HEK293 (cell line): ENCODE measurements around the gene RLN3.

Experiments used
- CTCF ChIA-PET: fragments of 350-600 bp; formaldehyde crosslinking; extraction: SDS; loops from one replicate; lab custom pipeline; 2021; ENCODE audit warnings: antibody characterized with exemption; lab: Yijun Ruan, JAX
- POLR2A ChIA-PET: fragments of 300-600 bp; formaldehyde crosslinking; extraction: SDS; loops from one replicate; lab custom pipeline; 2020; ENCODE audit warnings: antibody characterized with exemption, inconsistent platforms; lab: Yijun Ruan, JAX
- H3K27ac ChIP-seq: fragments of 200-500 bp; sonication (Bioruptor generic); 2 replicates; pipeline ENCODE4 v1.5.1; 2014; ENCODE audit warnings: low read depth, low read length, control low read depth, inconsistent platforms; ENCODE audit errors: extremely low read depth
- H3K36me3 ChIP-seq, 2 experiments: fragments of 200-500 bp in 1 of 2; sonication (Bioruptor generic) in 1 of 2; 1 replicate in 1 of 2; 2 replicates in 1 of 2; pipeline ENCODE4 v1.5.1; 2014 to 2017; ENCODE audit warnings: inconsistent platforms in 2 of 2, low read length in 2 of 2; ENCODE audit not compliant: control insufficient read depth in 2 of 2, insufficient read depth in 1 of 2
- H3K4me1 ChIP-seq: fragments of 200-500 bp; sonication (Bioruptor generic); 2 replicates; pipeline ENCODE4 v1.5.1; 2014; ENCODE audit warnings: mild to moderate bottlenecking, low read length, inconsistent platforms; ENCODE audit not compliant: control insufficient read depth, insufficient read depth
- H3K4me3 ChIP-seq: 2 replicates; pipeline ENCODE4 v1.5.1; 2011; ENCODE audit warnings: low read depth, mild to moderate bottlenecking, control low read depth, low read length, moderate library complexity
- H3K9me3 ChIP-seq: fragments of 200-500 bp; sonication (Bioruptor generic); 2 replicates; pipeline ENCODE4 v1.5.1; 2014; ENCODE audit warnings: low read depth, low read length, inconsistent platforms; ENCODE audit not compliant: control insufficient read depth, insufficient read depth
- KLF1 ChIP-seq: fragments of 450-650 bp; formaldehyde crosslinking; IDR thresholded peaks from 2 replicates; pipeline ENCODE4 v1.5.1; 2016; ENCODE audit warnings: missing biosample characterization, missing genetic modification characterization
- OVOL3 ChIP-seq: fragments of 450-650 bp; formaldehyde crosslinking; IDR thresholded peaks from 2 replicates; pipeline ENCODE4 v1.5.1; 2016; ENCODE audit warnings: missing biosample characterization, missing genetic modification characterization
- ZNF10 ChIP-seq: fragments of 450-650 bp; formaldehyde crosslinking; IDR thresholded peaks from 2 replicates; pipeline ENCODE4 v1.5.1; 2017; ENCODE audit warnings: missing biosample characterization, missing genetic modification characterization
- ZNF140 ChIP-seq: fragments of 450-650 bp; formaldehyde crosslinking; IDR thresholded peaks from 2 replicates; pipeline ENCODE4 v1.5.1; 2016; ENCODE audit warnings: missing biosample characterization, missing genetic modification characterization
- ZNF416 ChIP-seq: fragments of 450-650 bp; formaldehyde crosslinking; IDR thresholded peaks from 2 replicates; pipeline ENCODE4 v1.5.1; 2016; ENCODE audit warnings: missing biosample characterization, missing genetic modification characterization
- ZNF571 ChIP-seq: fragments of 450-650 bp; formaldehyde crosslinking; IDR thresholded peaks from 2 replicates; pipeline ENCODE4 v1.5.0; 2017; ENCODE audit warnings: missing biosample characterization, missing genetic modification characterization
- ZNF658 ChIP-seq: fragments of 450-650 bp; formaldehyde crosslinking; IDR thresholded peaks from 2 replicates; pipeline ENCODE4; 2016; ENCODE audit warnings: missing biosample characterization, missing genetic modification characterization
- ZNF670 ChIP-seq: fragments of 450-650 bp; formaldehyde crosslinking; IDR thresholded peaks from 2 replicates; pipeline ENCODE4 v1.5.1; 2016; ENCODE audit warnings: missing biosample characterization, missing genetic modification characterization, low read depth
- ZNF830 ChIP-seq: fragments of 450-650 bp; IDR thresholded peaks from 2 replicates; pipeline ENCODE4 v1.5.0; 2018; ENCODE audit warnings: missing biosample characterization, missing genetic modification characterization, low read depth, mild to moderate bottlenecking, moderate library complexity
- TF ChIP-seq, protein P1 (sequence below): fragments of 450-650 bp; formaldehyde crosslinking; IDR thresholded peaks from 2 replicates; pipeline ENCODE4 v1.5.1; 2016; ENCODE audit warnings: missing biosample characterization, missing genetic modification characterization
- TF ChIP-seq, protein P2 (sequence below): fragments of 450-650 bp; IDR thresholded peaks from 2 replicates; pipeline ENCODE4 v1.5.1; 2018; ENCODE audit warnings: missing biosample characterization, missing genetic modification characterization
- TF ChIP-seq, protein P3 (sequence below): IDR thresholded peaks from 2 replicates; pipeline ENCODE4 v1.6.1; 2011; ENCODE audit warnings: mild to moderate bottlenecking, low read depth, low read length, borderline replicate concordance
- TF ChIP-seq, protein P4 (sequence below): fragments of 450-650 bp; formaldehyde crosslinking; IDR thresholded peaks from 2 replicates; pipeline ENCODE4 v1.5.1; 2016; ENCODE audit warnings: missing biosample characterization, missing genetic modification characterization

RLN3 gene

DNA sequence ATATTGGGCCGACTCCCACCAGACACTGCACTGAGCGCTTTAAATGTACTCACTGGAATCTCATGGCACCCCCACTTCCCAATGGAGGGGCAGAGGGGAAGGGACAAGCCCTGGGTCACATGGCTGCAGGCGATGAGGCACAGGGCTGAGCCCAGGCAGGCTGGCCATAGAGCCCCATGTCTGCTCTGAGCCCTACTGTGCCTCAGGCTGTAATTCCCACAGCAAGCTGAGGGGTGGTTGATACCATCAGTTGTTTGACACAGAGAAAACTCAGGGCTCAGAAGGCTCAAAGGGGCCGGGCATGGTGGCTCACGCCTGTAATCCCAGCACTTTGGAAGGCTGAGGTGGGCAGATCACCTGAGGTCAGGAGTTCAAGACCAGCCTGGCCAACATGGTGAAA lies 46.9 kb upstream of the RLN3 start:
- ChIA-PET CTCF (no interaction called here), POLR2A (interaction anchor here (0.5 to 0.9 kb wide), 2 partner anchors 24 to 70 kb away, joined by 3 read pairs; no protein-coding TSS in a partner anchor)
- Histone ChIP-seq H3K4me3 (no peak overlapping the region), H3K27ac (no peak overlapping the region), H3K4me1 (no peaks in the 10 kb centered on the region; the same call in 1 of the 2 replicates), H3K9me3 (no peaks in the 10 kb centered on the region), H3K36me3 (peaks cover 7 to 48% of the 10 kb centered on the region in 2 experiments; a peak in 2 of 3 replicates)
- TF ChIP-seq, protein P1, sequence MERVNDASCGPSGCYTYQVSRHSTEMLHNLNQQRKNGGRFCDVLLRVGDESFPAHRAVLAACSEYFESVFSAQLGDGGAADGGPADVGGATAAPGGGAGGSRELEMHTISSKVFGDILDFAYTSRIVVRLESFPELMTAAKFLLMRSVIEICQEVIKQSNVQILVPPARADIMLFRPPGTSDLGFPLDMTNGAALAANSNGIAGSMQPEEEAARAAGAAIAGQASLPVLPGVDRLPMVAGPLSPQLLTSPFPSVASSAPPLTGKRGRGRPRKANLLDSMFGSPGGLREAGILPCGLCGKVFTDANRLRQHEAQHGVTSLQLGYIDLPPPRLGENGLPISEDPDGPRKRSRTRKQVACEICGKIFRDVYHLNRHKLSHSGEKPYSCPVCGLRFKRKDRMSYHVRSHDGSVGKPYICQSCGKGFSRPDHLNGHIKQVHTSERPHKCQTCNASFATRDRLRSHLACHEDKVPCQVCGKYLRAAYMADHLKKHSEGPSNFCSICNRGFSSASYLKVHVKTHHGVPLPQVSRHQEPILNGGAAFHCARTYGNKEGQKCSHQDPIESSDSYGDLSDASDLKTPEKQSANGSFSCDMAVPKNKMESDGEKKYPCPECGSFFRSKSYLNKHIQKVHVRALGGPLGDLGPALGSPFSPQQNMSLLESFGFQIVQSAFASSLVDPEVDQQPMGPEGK (tag by site-specific recombination): no peak
- TF ChIP-seq ZNF571 (tag by site-specific recombination) (no peak), ZNF140 (tag by site-specific recombination) (no peak), ZNF670 (tag by site-specific recombination) (no peak)
- TF ChIP-seq, protein P2, sequence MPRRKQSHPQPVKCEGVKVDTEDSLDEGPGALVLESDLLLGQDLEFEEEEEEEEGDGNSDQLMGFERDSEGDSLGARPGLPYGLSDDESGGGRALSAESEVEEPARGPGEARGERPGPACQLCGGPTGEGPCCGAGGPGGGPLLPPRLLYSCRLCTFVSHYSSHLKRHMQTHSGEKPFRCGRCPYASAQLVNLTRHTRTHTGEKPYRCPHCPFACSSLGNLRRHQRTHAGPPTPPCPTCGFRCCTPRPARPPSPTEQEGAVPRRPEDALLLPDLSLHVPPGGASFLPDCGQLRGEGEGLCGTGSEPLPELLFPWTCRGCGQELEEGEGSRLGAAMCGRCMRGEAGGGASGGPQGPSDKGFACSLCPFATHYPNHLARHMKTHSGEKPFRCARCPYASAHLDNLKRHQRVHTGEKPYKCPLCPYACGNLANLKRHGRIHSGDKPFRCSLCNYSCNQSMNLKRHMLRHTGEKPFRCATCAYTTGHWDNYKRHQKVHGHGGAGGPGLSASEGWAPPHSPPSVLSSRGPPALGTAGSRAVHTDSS (tag by site-specific recombination): no peak

- POLR2A ChIA-PET: interaction anchor here (0.9 kb wide), 1 partner anchor 25 kb away, joined by 3 read pairs; no protein-coding TSS in a partner anchor
Observed at GRCh38 chr19:13981467-13981866, 46.5 kb upstream of the RLN3 start.

DNA sequence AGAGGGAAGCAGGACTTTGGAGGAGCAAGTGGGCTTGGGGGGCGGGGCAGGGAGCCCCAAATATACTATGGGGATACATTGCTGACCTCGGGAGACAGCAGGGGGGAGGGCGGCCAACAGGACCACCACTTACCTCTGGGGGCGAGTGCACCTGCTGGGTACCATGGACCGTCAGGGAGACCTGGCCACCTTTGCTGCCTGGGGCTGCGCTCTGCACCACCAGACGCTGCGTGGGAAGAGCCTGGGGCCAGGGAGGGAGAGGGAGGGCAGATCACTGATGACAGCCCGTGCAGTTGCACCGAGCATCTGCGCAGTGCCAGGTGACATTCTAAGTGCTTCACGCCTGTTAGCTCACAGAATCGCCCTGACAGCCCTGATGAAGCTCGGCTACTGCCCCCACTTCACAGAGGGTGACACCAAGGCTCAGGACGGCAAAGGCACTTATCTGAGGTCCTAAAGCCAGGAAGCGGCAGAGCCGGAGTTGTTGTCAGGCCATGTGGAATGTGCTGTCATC lies 45.9 kb upstream of the RLN3 start:
- TF ChIP-seq KLF1 (no peak), OVOL3 (tag by site-specific recombination) (no peak), ZNF416 (tag by site-specific recombination) (no peak), ZNF658 (tag by site-specific recombination) (no peak), ZNF830 (tag by site-specific recombination) (no peak)
- TF ChIP-seq, protein P3, sequence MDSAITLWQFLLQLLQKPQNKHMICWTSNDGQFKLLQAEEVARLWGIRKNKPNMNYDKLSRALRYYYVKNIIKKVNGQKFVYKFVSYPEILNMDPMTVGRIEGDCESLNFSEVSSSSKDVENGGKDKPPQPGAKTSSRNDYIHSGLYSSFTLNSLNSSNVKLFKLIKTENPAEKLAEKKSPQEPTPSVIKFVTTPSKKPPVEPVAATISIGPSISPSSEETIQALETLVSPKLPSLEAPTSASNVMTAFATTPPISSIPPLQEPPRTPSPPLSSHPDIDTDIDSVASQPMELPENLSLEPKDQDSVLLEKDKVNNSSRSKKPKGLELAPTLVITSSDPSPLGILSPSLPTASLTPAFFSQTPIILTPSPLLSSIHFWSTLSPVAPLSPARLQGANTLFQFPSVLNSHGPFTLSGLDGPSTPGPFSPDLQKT: no peak
- TF ChIP-seq, protein P1 (tag by site-specific recombination): no peak
- POLR2A ChIA-PET: no interaction called here
- peaks cover 8% of the 10 kb centered on the region for H3K4me1 ChIP-seq
- H3K9me3 ChIP-seq: no peaks in the 10 kb centered on the region
- CTCF ChIA-PET: interaction anchor here (0.7 kb wide), 1 partner anchor 69 kb away, joined by 3 read pairs; no protein-coding TSS in a partner anchor
- H3K36me3 ChIP-seq: peaks cover under 1 to 41% of the 10 kb centered on the region in 2 experiments; a peak in 2 of 3 replicates
- no peak overlapping the region for H3K27ac ChIP-seq
- no peak overlapping the region for H3K4me3 ChIP-seq

More at GRCh38 chr19:13981467-13981866, 46.5 kb upstream of the RLN3 start:
- no peak overlapping the region for H3K27ac ChIP-seq
- peaks cover 6 to 43% of the 10 kb centered on the region in 2 experiments; a peak in 2 of 3 replicates for H3K36me3 ChIP-seq
- CTCF ChIA-PET: interaction anchor here (0.7 kb wide), 1 partner anchor 70 kb away, joined by 3 read pairs; no protein-coding TSS in a partner anchor
- no peaks in the 10 kb centered on the region for H3K9me3 ChIP-seq
- no peak overlapping the region for H3K4me3 ChIP-seq
- TF ChIP-seq, protein P4, sequence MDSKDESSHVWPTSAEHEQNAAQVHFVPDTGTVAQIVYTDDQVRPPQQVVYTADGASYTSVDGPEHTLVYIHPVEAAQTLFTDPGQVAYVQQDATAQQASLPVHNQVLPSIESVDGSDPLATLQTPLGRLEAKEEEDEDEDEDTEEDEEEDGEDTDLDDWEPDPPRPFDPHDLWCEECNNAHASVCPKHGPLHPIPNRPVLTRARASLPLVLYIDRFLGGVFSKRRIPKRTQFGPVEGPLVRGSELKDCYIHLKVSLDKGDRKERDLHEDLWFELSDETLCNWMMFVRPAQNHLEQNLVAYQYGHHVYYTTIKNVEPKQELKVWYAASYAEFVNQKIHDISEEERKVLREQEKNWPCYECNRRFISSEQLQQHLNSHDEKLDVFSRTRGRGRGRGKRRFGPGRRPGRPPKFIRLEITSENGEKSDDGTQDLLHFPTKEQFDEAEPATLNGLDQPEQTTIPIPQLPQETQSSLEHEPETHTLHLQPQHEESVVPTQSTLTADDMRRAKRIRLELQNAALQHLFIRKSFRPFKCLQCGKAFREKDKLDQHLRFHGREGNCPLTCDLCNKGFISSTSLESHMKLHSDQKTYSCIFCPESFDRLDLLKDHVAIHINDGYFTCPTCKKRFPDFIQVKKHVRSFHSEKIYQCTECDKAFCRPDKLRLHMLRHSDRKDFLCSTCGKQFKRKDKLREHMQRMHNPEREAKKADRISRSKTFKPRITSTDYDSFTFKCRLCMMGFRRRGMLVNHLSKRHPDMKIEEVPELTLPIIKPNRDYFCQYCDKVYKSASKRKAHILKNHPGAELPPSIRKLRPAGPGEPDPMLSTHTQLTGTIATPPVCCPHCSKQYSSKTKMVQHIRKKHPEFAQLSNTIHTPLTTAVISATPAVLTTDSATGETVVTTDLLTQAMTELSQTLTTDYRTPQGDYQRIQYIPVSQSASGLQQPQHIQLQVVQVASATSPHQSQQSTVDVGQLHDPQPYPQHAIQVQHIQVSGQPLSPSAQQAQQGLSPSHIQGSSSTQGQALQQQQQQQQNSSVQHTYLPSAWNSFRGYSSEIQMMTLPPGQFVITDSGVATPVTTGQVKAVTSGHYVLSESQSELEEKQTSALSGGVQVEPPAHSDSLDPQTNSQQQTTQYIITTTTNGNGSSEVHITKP: peak; percentile 63; the same call in 1 of the 2 replicates
- no peak for TF ChIP-seq ZNF10 (tag by site-specific recombination)
- TF ChIP-seq, all 188 proteins: peak for 1
- H3K4me1 ChIP-seq: peaks cover 3% of the 10 kb centered on the region; the same call in 1 of the 2 replicates
